GM23338 (cell line): ENCODE data around the gene NPAS3.

Source experiments
- CREB1 ChIP-seq: fragments of 250-450 bp; sonication (Bioruptor Pico); IDR thresholded peaks from 2 replicates; pipeline ENCODE4 v1.5.0; 2020; ENCODE audit warnings: low read depth, mild to moderate bottlenecking, moderate library complexity
- CTCF ChIP-seq, 2 experiments: fragments of 200-600 bp in 1 of 2; sonication (generic) in 1 of 2; conservative IDR thresholded peaks; 2 replicates each; pipeline versions ENCODE4 v1.5.1 to v1.6.1; 2016 to 2017; ENCODE audit warnings: antibody characterized with exemption in 2 of 2, low read depth in 2 of 2, mild to moderate bottlenecking in 2 of 2, moderate library complexity in 1 of 2
- EZH2 ChIP-seq: fragments of 200-600 bp; sonication (generic); IDR thresholded peaks from one replicate; pipeline ENCODE4 v1.8.0; 2017; ENCODE audit warnings: antibody characterized with exemption, mild to moderate bottlenecking, low read depth; ENCODE audit not compliant: unreplicated experiment
- EZH2phosphoT487 ChIP-seq: fragments of 200-600 bp; sonication (generic); IDR thresholded peaks from one replicate; pipeline ENCODE4 v1.8.1; 2018; ENCODE audit warnings: antibody characterized with exemption; ENCODE audit not compliant: unreplicated experiment
- JUNB ChIP-seq: IDR thresholded peaks from one replicate; pipeline ENCODE4 v1.6.1; 2016; ENCODE audit warnings: antibody characterized with exemption; ENCODE audit not compliant: unreplicated experiment
- NANOG ChIP-seq: IDR thresholded peaks from 2 replicates; pipeline ENCODE4 v1.6.1; 2016; ENCODE audit warnings: antibody characterized with exemption, borderline replicate concordance
- POLR2AphosphoS5 ChIP-seq: IDR thresholded peaks from 2 replicates; pipeline ENCODE4 v1.6.1; 2016; ENCODE audit warnings: antibody characterized with exemption, low read depth
- REST ChIP-seq: IDR thresholded peaks from one replicate; pipeline ENCODE4 v1.6.1; 2018; ENCODE audit warnings: antibody characterized with exemption; ENCODE audit not compliant: unreplicated experiment
- ZNF114 ChIP-seq: fragments of 250-450 bp; sonication (Bioruptor Pico); IDR thresholded peaks from 2 replicates; pipeline ENCODE4 v1.5.0; 2020; ENCODE audit warnings: mild to moderate bottlenecking, moderate library complexity
- ZNF331 ChIP-seq: fragments of 250-450 bp; sonication (Bioruptor Pico); IDR thresholded peaks from 2 replicates; pipeline ENCODE4 v1.5.0; 2020; ENCODE audit warnings: low read depth, mild to moderate bottlenecking, moderate library complexity
- TF ChIP-seq, protein P1 (sequence below): IDR thresholded peaks from 2 replicates; pipeline ENCODE4 v1.6.1; 2016; ENCODE audit warnings: antibody characterized with exemption

DNA sequence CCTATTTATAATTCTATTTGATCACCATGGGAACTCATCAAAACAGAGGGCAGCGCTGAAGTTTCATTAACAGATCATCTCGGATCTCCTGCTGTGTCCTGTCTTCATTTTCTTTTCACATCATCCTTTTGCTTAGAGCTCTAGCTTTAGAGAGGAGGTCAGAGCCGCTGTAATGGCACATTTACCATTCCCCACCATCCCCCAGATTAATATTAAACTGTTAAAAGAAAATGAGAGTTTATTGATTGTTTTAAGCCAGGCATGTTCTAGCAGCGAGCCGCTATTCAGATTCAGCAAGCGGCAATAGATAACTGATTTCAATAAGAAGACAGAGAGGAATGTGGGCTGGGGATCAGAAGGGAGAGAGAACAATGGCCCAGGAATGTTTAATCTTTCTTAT lies 703.4 kb downstream of the NPAS3 start:
- TF ChIP-seq CTCF (conservative IDR thresholded peaks at IDR 0.05; ENCODE audit: low read depth in 2 of 2) (no peak), EZH2 (no peak), POLR2AphosphoS5 (no peak), NANOG (no peak; the same call in 1 of the 2 replicates), ZNF114 (CRISPR knock-in tag) (no peak), ZNF331 (no peak), CREB1 (CRISPR knock-in tag) (no peak), EZH2phosphoT487 (no peak), JUNB (no peak), REST (no peak)
- TF ChIP-seq, protein P1, sequence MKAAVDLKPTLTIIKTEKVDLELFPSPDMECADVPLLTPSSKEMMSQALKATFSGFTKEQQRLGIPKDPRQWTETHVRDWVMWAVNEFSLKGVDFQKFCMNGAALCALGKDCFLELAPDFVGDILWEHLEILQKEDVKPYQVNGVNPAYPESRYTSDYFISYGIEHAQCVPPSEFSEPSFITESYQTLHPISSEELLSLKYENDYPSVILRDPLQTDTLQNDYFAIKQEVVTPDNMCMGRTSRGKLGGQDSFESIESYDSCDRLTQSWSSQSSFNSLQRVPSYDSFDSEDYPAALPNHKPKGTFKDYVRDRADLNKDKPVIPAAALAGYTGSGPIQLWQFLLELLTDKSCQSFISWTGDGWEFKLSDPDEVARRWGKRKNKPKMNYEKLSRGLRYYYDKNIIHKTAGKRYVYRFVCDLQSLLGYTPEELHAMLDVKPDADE: no peak
